Heart right ventricle (tissue), 16 donors: ENCODE measurements around the gene LRRC26. TPM values are rescaled to one million over a fixed set of nuclear protein-coding genes. Genes with fewer than 3 reads are reported as not detected.

ENCODE experiments used
- ATAC-seq, 8 donors: fragments of 200-7000 bp; cut with Tn5 transposase; one replicate each; pipeline ENCODE4 v1.9.1; 2020; ENCODE audit warnings: mild to moderate bottlenecking in 8 of 8, moderate library complexity in 8 of 8, moderate number of reproducible peaks in 1 of 8
- DNase-seq, 2 donors: peaks; one replicate each; pipeline ENCODE4 v3.0.0-alpha.2; 2020
- H3K27ac ChIP-seq, 10 donors: fragments of 200-600 bp; sonication (generic) in 2 of 10; one replicate each; pipeline versions ENCODE4 v1.5.0 to v1.8.0; 2020 to 2022; ENCODE audit warnings: mild to moderate bottlenecking in 3 of 10
- H3K27me3 ChIP-seq, 7 donors: fragments of 200-600 bp; one replicate each; pipeline ENCODE4 v1.8.0; 2021 to 2022; ENCODE audit warnings: mild to moderate bottlenecking in 2 of 7
- H3K36me3 ChIP-seq, 9 donors: fragments of 200-600 bp; sonication (generic) in 1 of 9; one replicate each; pipeline versions ENCODE4 v1.5.0 to v1.8.0; 2020 to 2022; ENCODE audit warnings: mild to moderate bottlenecking in 2 of 9
- H3K4me1 ChIP-seq, 9 donors: fragments of 200-600 bp; sonication (generic) in 1 of 9; one replicate each; pipeline versions ENCODE4 v1.5.0 to v1.8.0; 2020 to 2022; ENCODE audit warnings: mild to moderate bottlenecking in 4 of 9
- H3K4me3 ChIP-seq, 10 donors: fragments of 200-600 bp; sonication (generic) in 2 of 10; one replicate each; pipeline versions ENCODE4 v1.5.0 to v1.8.0; 2020 to 2022; ENCODE audit warnings: mild to moderate bottlenecking in 7 of 10, moderate library complexity in 2 of 10
- H3K9me3 ChIP-seq, 11 donors: fragments of 200-600 bp in 10 of 11; sonication (generic) in 2 of 11; one replicate each; pipeline versions ENCODE4 v1.5.0 to v1.8.0; 2013 to 2022; ENCODE audit warnings: mild to moderate bottlenecking in 2 of 11, control low read depth in 1 of 11, moderate library complexity in 1 of 11
- CTCF ChIP-seq, 9 donors: fragments of 200-600 bp; sonication (generic) in 2 of 9; IDR thresholded peaks; one replicate each; pipeline versions ENCODE4 v1.5.0 to v1.8.0; 2021 to 2022; ENCODE audit warnings: antibody characterized with exemption in 9 of 9, mild to moderate bottlenecking in 5 of 9, moderate library complexity in 1 of 9
- WGBS, 2 donors: extraction: QIAGEN DNeasy Blood & Tissue Kit; methylation state at CpG; one replicate each; pipeline ENCODE4 v1.1.7; 2013; ENCODE audit warnings: inconsistent platforms in 1 of 2; 5-methylcytosine and 5-hydroxymethylcytosine counted together
- intact Hi-C, 10 donors: fragments of 100-400 bp; cut with DNase I; formaldehyde crosslinking; loops; one replicate each; pipeline versions ENCODE4 v1.11.1 to v1.14.2; 2022
- polyA plus RNA-seq, 2 donors: library from polyadenylated mRNA; stranded (reverse); fragments of 200-250 nt; gene quantifications; one replicate each; pipeline ENCODE4 v1.2.3, GENCODE V29; 2013
- total RNA-seq, 10 donors: library from RNA; stranded (reverse); fragmentation: NEBNext Ultra II Directional in 3 of 10; extraction: Animal tissue kit (Norgen Biotek cat#: 25700) in 3 of 10; gene quantifications; one replicate each; pipeline versions ENCODE4 v1.2.1 to v1.2.4, GENCODE V29; 2021 to 2023
- donor health status: Arrhythmogenic right ventricular cardiomyopathy.
- donor health status: ischemic (EF 13 %, LVEDD 7.1; RV severe dilation, severe dysfunction).
- donor health status: healthy with polysubstance abuse.
- donor health status: DM: no; HTN: yes; CAD: no.
- donor health status: DM: no; HTN: no; CAD: no.
- donor health status: ischemic (EF 25% LVEDD 6.9; RV normal size, moderate dysfunction).
- donor health status: ischemic (EF 25% LVEDD 5.7; RV mildly dilated, moderate dysfunction).
- donor health status: healthy.
- donor health status: DM: yes; HTN: yes; CAD: no.
- donor health status: Ischemic cardiomyopathy.
- donor health status: ischemic (EF 35%, LVEDD 5.7; RV mildly dilated, moderate dysfunction).
- donor health status: nonischemic (EF 11% LVEDD 7.7; RV severe dilation, severe dysfunction).
- donor health status: DM: yes; HTN: yes; CAD: no.
- donor health status: PGD.
- donor health status: ischemic (EF 29% LVEDD 5.4; RV normal size, mild dysfunction).
- donor health status: nonischemic (EF 23%, LVEDD 6.1; RV moderate dilation, normal function).

Gene LRRC26
- total and polyA plus RNA-seq, 12 donors, result not detected

DNA sequence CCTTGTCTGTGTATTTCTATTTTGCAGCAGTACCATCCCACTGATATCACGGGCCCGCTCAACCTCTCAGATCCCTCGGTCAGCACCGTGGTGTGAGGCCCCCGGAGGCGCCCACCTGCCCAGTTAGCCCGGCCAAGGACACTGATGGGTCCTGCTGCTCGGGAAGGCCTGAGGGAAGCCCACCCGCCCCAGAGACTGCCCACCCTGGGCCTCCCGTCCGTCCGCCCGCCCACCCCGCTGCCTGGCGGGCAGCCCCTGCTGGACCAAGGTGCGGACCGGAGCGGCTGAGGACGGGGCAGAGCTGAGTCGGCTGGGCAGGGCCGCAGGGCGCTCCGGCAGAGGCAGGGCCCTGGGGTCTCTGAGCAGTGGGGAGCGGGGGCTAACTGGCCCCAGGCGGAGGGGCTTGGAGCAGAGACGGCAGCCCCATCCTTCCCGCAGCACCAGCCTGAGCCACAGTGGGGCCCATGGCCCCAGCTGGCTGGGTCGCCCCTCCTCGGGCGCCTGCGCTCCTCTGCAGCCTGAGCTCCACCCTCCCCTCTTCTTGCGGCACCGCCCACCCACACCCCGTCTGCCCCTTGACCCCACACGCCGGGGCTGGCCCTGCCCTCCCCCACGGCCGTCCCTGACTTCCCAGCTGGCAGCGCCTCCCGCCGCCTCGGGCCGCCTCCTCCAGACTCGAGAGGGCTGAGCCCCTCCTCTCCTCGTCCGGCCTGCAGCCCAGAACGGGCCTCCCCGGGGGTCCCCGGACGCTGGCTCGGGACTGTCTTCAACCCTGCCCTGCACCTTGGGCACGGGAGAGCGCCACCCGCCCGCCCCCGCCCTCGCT is 1.9 kb downstream of the LRRC26 start:
- Histone ChIP-seq H3K27me3 (peaks cover 60 to 99% (median 87%) of the 10 kb centered on the region in 7 donors), H3K4me1 (peaks cover 13 to 35% (median 26%) of the 10 kb centered on the region in 9 donors), H3K27ac (no peak overlapping the region), H3K9me3 (no peaks in the 10 kb centered on the region), H3K4me3 (peak overlapping the region in 9 of 10 donors; percentile 32 to 52 (median 41)), H3K36me3 (no peaks in the 10 kb centered on the region)
- ATAC-seq (peak in 3 of 8 donors; percentile 4 to 21 (median 11)), DNase-seq (no peak)
- 4 to 6% methylated on average over 55 to 57 of the region's 57 CpGs for WGBS, 2 donors
- TF ChIP-seq CTCF (IDR thresholded peaks at IDR 0.05), result no peak
- intact Hi-C loops, result no loop called here

DNA sequence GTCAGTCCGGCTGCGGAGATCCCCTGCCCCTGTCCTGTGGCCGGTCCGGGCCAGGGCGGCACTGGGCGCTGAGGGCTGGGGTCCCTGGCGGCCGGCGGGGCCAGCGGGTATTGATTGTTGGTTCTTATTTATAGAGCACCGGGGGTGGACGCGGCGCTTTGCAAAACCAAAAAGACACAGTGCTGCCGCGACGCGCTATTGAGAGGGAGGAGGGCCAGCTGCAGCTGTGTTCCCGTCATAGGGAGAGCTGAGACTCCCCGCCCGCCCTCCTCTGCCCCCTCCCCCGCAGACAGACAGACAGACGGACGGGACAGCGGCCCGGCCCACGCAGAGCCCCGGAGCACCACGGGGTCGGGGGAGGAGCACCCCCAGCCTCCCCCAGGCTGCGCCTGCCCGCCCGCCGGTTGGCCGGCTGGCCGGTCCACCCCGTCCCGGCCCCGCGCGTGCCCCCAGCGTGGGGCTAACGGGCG is 2.5 kb downstream of the LRRC26 start:
- peaks cover 63 to 99% (median 93%) of the 10 kb centered on the region in 7 donors for H3K27me3 ChIP-seq
- WGBS, 2 donors, result 27% methylated on average over 33 to 44 of the region's 44 CpGs
- H3K36me3 ChIP-seq, result no peaks in the 10 kb centered on the region
- intact Hi-C loops, result no loop called here
- H3K4me1 ChIP-seq, result peaks cover 17 to 42% (median 32%) of the 10 kb centered on the region in 9 donors
- no peak for ATAC-seq
- H3K9me3 ChIP-seq, result no peaks in the 10 kb centered on the region
- no peak for DNase-seq
- H3K4me3 ChIP-seq, result peak overlapping the region in 1 of 10 donors; percentile 35
- TF ChIP-seq CTCF (IDR thresholded peaks at IDR 0.05), result no peak
- no peak overlapping the region for H3K27ac ChIP-seq

DNA sequence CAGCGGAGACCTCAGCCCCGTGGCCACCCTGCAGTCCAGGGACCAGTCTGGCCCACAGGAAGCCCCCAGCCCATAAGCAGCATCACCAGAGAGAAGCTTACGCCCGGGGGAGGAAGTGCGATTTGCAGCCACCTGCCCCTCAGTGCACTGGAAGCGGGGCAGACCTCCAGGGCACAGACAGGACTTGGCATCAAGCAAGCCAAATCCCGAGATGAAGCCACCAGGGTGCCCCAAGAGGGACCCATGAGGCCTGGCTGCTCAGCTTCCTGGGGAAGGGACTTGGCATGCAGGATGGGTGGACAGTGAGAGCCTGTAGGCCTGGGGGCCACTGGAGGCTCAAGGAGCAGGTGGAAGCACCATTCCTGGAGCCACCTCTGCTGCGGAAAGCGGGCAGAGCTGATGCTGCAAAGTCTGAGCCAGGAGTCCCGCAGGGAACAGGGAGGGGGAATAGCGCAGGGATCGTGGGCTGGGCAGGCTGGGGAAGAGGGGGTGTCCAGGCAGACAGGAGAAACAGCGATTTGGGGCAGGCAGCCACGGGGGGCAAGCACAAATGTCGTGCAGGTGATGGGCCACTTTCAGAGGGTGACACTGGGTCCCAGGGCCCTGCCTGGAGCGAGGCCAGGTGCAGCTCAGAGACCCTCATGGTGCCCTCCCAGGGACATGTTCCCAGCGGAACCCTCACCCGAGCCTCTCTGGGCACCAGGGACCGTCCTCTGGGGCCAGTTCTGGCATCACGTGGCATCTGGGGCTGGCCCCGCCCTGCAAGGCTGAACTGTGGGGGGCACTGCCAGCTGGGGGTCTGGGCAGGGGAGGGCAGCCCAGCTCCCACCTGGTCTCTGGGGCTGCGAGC is 3.2 kb downstream of the LRRC26 start:
- no peaks in the 10 kb centered on the region for H3K36me3 ChIP-seq
- H3K9me3 ChIP-seq, result no peaks in the 10 kb centered on the region
- DNase-seq, result no peak
- 65 to 69% methylated on average over 22 of the region's 22 CpGs for WGBS, 2 donors
- H3K27me3 ChIP-seq, result peaks cover 70 to 99% (median 97%) of the 10 kb centered on the region in 7 donors
- H3K4me3 ChIP-seq, result no peak overlapping the region
- H3K4me1 ChIP-seq, result peaks cover 17 to 44% (median 39%) of the 10 kb centered on the region in 9 donors
- intact Hi-C loops, result no loop called here
- H3K27ac ChIP-seq, result no peak overlapping the region
- TF ChIP-seq CTCF (IDR thresholded peaks at IDR 0.05), result no peak
- no peak for ATAC-seq

DNA sequence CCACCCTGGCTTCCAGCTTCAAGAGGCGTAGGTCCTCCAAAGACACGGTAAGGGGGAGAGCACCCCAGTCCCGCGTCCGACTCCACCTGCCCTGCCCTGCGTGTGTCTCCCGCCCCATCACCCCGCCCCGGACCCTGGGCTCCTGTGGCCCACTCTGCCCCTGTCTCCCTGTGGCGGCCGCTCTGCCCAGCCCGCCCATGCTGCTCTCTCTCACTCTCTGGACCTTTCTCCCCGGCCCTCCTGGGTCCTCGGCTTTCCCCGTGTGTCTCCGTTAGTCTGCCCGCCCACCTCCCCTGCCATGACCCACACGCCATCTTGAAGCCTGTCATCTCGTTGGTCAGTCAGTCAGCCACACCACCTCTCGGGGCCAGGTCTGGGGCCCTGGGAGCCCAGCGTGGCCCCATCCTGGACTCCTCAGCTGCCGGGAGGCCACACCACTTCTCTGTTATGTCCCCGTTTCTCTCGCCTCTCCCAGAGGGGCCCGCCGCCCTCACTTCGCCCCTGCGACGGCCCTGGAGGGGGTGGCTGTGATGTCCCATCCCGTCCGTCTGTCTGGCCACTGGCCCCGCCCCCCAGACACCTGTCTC is 4.5 kb downstream of the LRRC26 start:
- Histone ChIP-seq H3K4me1 (peaks cover 17 to 44% (median 39%) of the 10 kb centered on the region in 9 donors), H3K36me3 (no peaks in the 10 kb centered on the region), H3K9me3 (no peaks in the 10 kb centered on the region), H3K27ac (no peak overlapping the region), H3K4me3 (no peak overlapping the region), H3K27me3 (peaks cover 78 to 100% (median 98%) of the 10 kb centered on the region in 7 donors)
- DNase-seq, result no peak
- intact Hi-C loops, result no loop called here
- TF ChIP-seq CTCF (IDR thresholded peaks at IDR 0.05), result no peak
- no peak for ATAC-seq
- WGBS, 2 donors, result 82 to 84% methylated on average over 32 of the region's 32 CpGs
